Measurements from ENCODE around the gene OR6V1.
"Not testable (repeated sequence)": the region's sequence is repeated elsewhere in the genome, so short reads cannot be mapped to it uniquely, and the experiment has no call there.

The OR6V1 gene

GRCh38 chr7:143043391-143043790, 8.8 kb upstream of the OR6V1 start:
- DNase-seq, result no peak

- DNase-seq, result no peak
Measured at GRCh38 chr7:143046426-143046851, 5.7 kb upstream of the OR6V1 start.

- no peak for DNase-seq
Measured at GRCh38 chr7:143047326-143047725, 4.8 kb upstream of the OR6V1 start.

- no peak for DNase-seq
Measured at GRCh38 chr7:143048827-143049226, 3.3 kb upstream of the OR6V1 start.

GRCh38 chr7:143049362-143049761, 2.8 kb upstream of the OR6V1 start:
- no peak for DNase-seq

GRCh38 chr7:143050931-143051330, 1.2 kb upstream of the OR6V1 start:
- DNase-seq, result no peak

GRCh38 chr7:143054621-143055020, 2.5 kb downstream of the OR6V1 start:
- no peak for DNase-seq

GRCh38 chr7:143055754-143056153, 3.6 kb downstream of the OR6V1 start:
- no peak for DNase-seq

GRCh38 chr7:143063741-143064140, 11.6 kb downstream of the OR6V1 start:
- DNase-seq, result no peak

- DNase-seq, result no peak
Measured at GRCh38 chr7:143068446-143068845, 16.3 kb downstream of the OR6V1 start.

- DNase-seq, result no peak
Measured at GRCh38 chr7:143069912-143070500, 17.9 kb downstream of the OR6V1 start.

GRCh38 chr7:143073556-143073955, 21.4 kb downstream of the OR6V1 start:
- DNase-seq, result no peak

- DNase-seq, result no peak
Measured at GRCh38 chr7:143074141-143074540, 22.0 kb downstream of the OR6V1 start.

GRCh38 chr7:143085109-143085508, 33.0 kb downstream of the OR6V1 start:
- DNase-seq, result no peak

- not testable (repeated sequence) for DNase-seq
Measured at GRCh38 chr7:143085610-143086009, 33.5 kb downstream of the OR6V1 start.

- DNase-seq, result not testable (repeated sequence)
Measured at GRCh38 chr7:143088549-143089231, 36.5 kb downstream of the OR6V1 start.

- DNase-seq, result no peak
Measured at GRCh38 chr7:143096146-143096545, 44.0 kb downstream of the OR6V1 start.

- not testable (repeated sequence) for DNase-seq
Measured at GRCh38 chr7:143099579-143099978, 47.4 kb downstream of the OR6V1 start.

Data from CD4-positive, alpha-beta T cell treated with Interleukin-17A for 1 hour (primary cell).